Measurements from ENCODE around the gene XKR3. TPM values are rescaled to one million over a fixed set of nuclear protein-coding genes. Genes with fewer than 3 reads are reported as not detected.

XKR3 gene
- total RNA-seq, 1 experiment from 2014 or later, result not detected

- ATAC-seq, result no peak
- Histone ChIP-seq H3K36me3 (ENCODE audit: low read depth, low read length) (no peaks in the 10 kb centered on the region), H4K20me1 (ENCODE audit: low read length) (no peaks in the 10 kb centered on the region), H3K27ac (ENCODE audit: low read length) (no peak overlapping the region), H3K4me1 (ENCODE audit: insufficient read depth, low read length) (no peaks in the 10 kb centered on the region), H3K4me3 (ENCODE audit: low read length) (no peak overlapping the region), H3F3A (ENCODE audit: low read length, unreplicated experiment) (no peaks in the 10 kb centered on the region), H3K9ac (ENCODE audit: low read length) (no peak overlapping the region), H3K4me2 (ENCODE audit: low read length) (no peak overlapping the region), H2AFZ (ENCODE audit: low read length) (no peak overlapping the region), H3K79me2 (ENCODE audit: low read length) (no peaks in the 10 kb centered on the region), H3K9me2 (replicated peaks; ENCODE audit: low read length) (no peaks in the 10 kb centered on the region), H3K27me3 (ENCODE audit: low read length) (no peaks in the 10 kb centered on the region), H3K9me3 (ENCODE audit: low read length) (0 out of 2 replicates have a peak, but pooled peaks cover 11% of the 10 kb centered on the region)
- POLR2A ChIA-PET (ENCODE audit: unreplicated experiment), result no interaction called here
- no peak for DNase-seq
- CTCF ChIA-PET, result no interaction called here
- intact Hi-C loops (cut with micrococcal nuclease), result no loop called here
- no peak for TF ChIP-seq CTCF (conservative IDR thresholded peaks at IDR 0.05; ENCODE audit: low read depth, low read length)
- no peak for TF ChIP-seq EZH2 (IDR thresholded peaks at IDR 0.05; ENCODE audit: low read length, unreplicated experiment)
- no peak for TF ChIP-seq EZH2phosphoT487 (IDR thresholded peaks at IDR 0.05; ENCODE audit: borderline replicate concordance, low read length)
- BruUV-seq (replicated peaks), result no TSS peak
Observed at GRCh38 chr22:16845881-16846280, 20.7 kb upstream of the XKR3 start.

GRCh38 chr22:16845465-16845864 is 20.3 kb upstream of the XKR3 start:
- ATAC-seq (no peak), DNase-seq (no peak)
- Histone ChIP-seq H3K4me1 (ENCODE audit: insufficient read depth, low read length) (no peaks in the 10 kb centered on the region), H3K9me3 (ENCODE audit: low read length) (0 out of 2 replicates have a peak, but pooled peaks cover 11% of the 10 kb centered on the region), H3F3A (ENCODE audit: low read length, unreplicated experiment) (no peaks in the 10 kb centered on the region), H3K36me3 (ENCODE audit: low read depth, low read length) (no peaks in the 10 kb centered on the region), H4K20me1 (ENCODE audit: low read length) (no peaks in the 10 kb centered on the region), H3K27ac (ENCODE audit: low read length) (no peak overlapping the region), H3K79me2 (ENCODE audit: low read length) (no peaks in the 10 kb centered on the region), H3K4me3 (ENCODE audit: low read length) (no peak overlapping the region), H3K9me2 (replicated peaks; ENCODE audit: low read length) (no peaks in the 10 kb centered on the region), H3K9ac (ENCODE audit: low read length) (no peak overlapping the region), H3K4me2 (ENCODE audit: low read length) (no peak overlapping the region), H2AFZ (ENCODE audit: low read length) (no peak overlapping the region), H3K27me3 (ENCODE audit: low read length) (no peaks in the 10 kb centered on the region)
- ChIA-PET CTCF (no interaction called here), POLR2A (ENCODE audit: unreplicated experiment) (no interaction called here)
- BruUV-seq (replicated peaks), result no TSS peak
- TF ChIP-seq EZH2 (IDR thresholded peaks at IDR 0.05; ENCODE audit: low read length, unreplicated experiment) (no peak), CTCF (conservative IDR thresholded peaks at IDR 0.05; ENCODE audit: low read depth, low read length) (no peak), EZH2phosphoT487 (IDR thresholded peaks at IDR 0.05; ENCODE audit: borderline replicate concordance, low read length) (no peak)
- intact Hi-C loops (cut with micrococcal nuclease), result no loop called here

- intact Hi-C loops (cut with micrococcal nuclease), result no loop called here
- ChIA-PET POLR2A (ENCODE audit: unreplicated experiment) (no interaction called here), CTCF (no interaction called here)
- no peak overlapping the region for H3K4me2 ChIP-seq (ENCODE audit: low read length)
- no TSS peak for BruUV-seq (replicated peaks)
- no peaks in the 10 kb centered on the region for H3K4me1 ChIP-seq (ENCODE audit: insufficient read depth, low read length)
- H3K79me2 ChIP-seq (ENCODE audit: low read length), result no peaks in the 10 kb centered on the region
- H3K4me3 ChIP-seq (ENCODE audit: low read length), result no peak overlapping the region
- H3K27me3 ChIP-seq (ENCODE audit: low read length), result no peaks in the 10 kb centered on the region
- no peak overlapping the region for H2AFZ ChIP-seq (ENCODE audit: low read length)
- no peaks in the 10 kb centered on the region for H3K9me2 ChIP-seq (replicated peaks; ENCODE audit: low read length)
- TF ChIP-seq CTCF (conservative IDR thresholded peaks at IDR 0.05; ENCODE audit: low read depth, low read length) (no peak), EZH2 (IDR thresholded peaks at IDR 0.05; ENCODE audit: low read length, unreplicated experiment) (no peak), EZH2phosphoT487 (IDR thresholded peaks at IDR 0.05; ENCODE audit: borderline replicate concordance, low read length) (no peak)
- no peaks in the 10 kb centered on the region for H3F3A ChIP-seq (ENCODE audit: low read length, unreplicated experiment)
- H3K36me3 ChIP-seq (ENCODE audit: low read depth, low read length), result no peaks in the 10 kb centered on the region
- DNase-seq (no peak), ATAC-seq (no peak)
- H4K20me1 ChIP-seq (ENCODE audit: low read length), result no peaks in the 10 kb centered on the region
- H3K9me3 ChIP-seq (ENCODE audit: low read length), result 0 out of 2 replicates have a peak, but pooled peaks cover 11% of the 10 kb centered on the region
- H3K27ac ChIP-seq (ENCODE audit: low read length), result no peak overlapping the region
- no peak overlapping the region for H3K9ac ChIP-seq (ENCODE audit: low read length)
Observed at GRCh38 chr22:16844529-16844928, 19.3 kb upstream of the XKR3 start.
